HG03045 (cell line): Measurements from ENCODE around the gene CHRNA4.
"Not testable (repeated sequence)": the region's sequence is repeated elsewhere in the genome, so short reads cannot be mapped to it uniquely, and the experiment has no call there.

Experiments
- ATAC-seq: cut with Tn5 transposase; IDR thresholded peaks from one replicate; pipeline ENCODE4 v1.9.1; 2021; ENCODE audit warnings: mild to moderate bottlenecking, moderate library complexity; ENCODE audit not compliant: unreplicated experiment

The CHRNA4 gene

GRCh38 chr20:63336232-63336752 is 24.9 kb downstream of the CHRNA4 start:
- no peak for ATAC-seq

- no peak for ATAC-seq
Measured at GRCh38 chr20:63335711-63336110, 25.4 kb downstream of the CHRNA4 start.

GRCh38 chr20:63335060-63335459 is 26.1 kb downstream of the CHRNA4 start:
- not testable (repeated sequence) for ATAC-seq

GRCh38 chr20:63334356-63334755 is 26.8 kb downstream of the CHRNA4 start:
- no peak for ATAC-seq

GRCh38 chr20:63333241-63333836 is 27.8 kb downstream of the CHRNA4 start:
- ATAC-seq: no peak

- no peak for ATAC-seq
Measured at GRCh38 chr20:63332488-63333240, 28.5 kb downstream of the CHRNA4 start.

GRCh38 chr20:63331741-63332400 is 29.3 kb downstream of the CHRNA4 start:
- ATAC-seq: no peak

GRCh38 chr20:63330940-63331339 is 30.2 kb downstream of the CHRNA4 start:
- ATAC-seq: no peak

GRCh38 chr20:63330084-63330760 is 30.9 kb downstream of the CHRNA4 start:
- no peak for ATAC-seq

GRCh38 chr20:63329331-63330083 is 31.6 kb downstream of the CHRNA4 start:
- no peak for ATAC-seq

GRCh38 chr20:63328718-63329275 is 32.4 kb downstream of the CHRNA4 start:
- ATAC-seq: no peak

GRCh38 chr20:63328026-63328700 is 33.0 kb downstream of the CHRNA4 start:
- ATAC-seq: no peak

GRCh38 chr20:63327231-63327745 is 33.9 kb downstream of the CHRNA4 start:
- ATAC-seq: no peak

- ATAC-seq: no peak
Measured at GRCh38 chr20:63326314-63327230, 34.6 kb downstream of the CHRNA4 start.

- no peak for ATAC-seq
Measured at GRCh38 chr20:63325554-63326313, 35.4 kb downstream of the CHRNA4 start.

GRCh38 chr20:63325021-63325471 is 36.1 kb downstream of the CHRNA4 start:
- ATAC-seq: no peak

GRCh38 chr20:63323357-63323981 is 37.7 kb downstream of the CHRNA4 start:
- no peak for ATAC-seq
